HG03045 (cell line): Measurements from ENCODE around the gene PAX2.

Experiments used
- ATAC-seq: cut with Tn5 transposase; IDR thresholded peaks from one replicate; pipeline ENCODE4 v1.9.1; 2021; ENCODE audit warnings: mild to moderate bottlenecking, moderate library complexity; ENCODE audit not compliant: unreplicated experiment

Gene PAX2

DNA sequence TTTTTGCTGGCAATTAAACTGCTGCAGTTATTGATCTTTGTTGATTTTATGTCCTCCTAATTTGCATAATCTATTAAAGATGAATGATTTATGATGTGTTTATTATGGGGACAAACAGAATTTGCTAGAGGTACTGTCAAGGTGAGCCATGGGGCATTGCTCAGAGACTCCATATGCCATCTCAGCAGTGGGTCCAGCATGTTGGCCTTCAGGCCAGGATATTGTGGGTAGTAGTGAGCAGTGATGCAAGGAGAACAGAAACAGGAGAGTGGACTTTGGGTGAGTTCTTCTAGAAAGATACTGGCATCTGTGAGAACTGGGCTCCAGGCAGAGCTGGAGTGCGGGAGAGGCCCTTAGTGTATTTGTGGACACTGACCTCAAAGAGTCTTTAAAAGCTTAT lies 65.9 kb downstream of the PAX2 start:
- ATAC-seq: no peak

DNA sequence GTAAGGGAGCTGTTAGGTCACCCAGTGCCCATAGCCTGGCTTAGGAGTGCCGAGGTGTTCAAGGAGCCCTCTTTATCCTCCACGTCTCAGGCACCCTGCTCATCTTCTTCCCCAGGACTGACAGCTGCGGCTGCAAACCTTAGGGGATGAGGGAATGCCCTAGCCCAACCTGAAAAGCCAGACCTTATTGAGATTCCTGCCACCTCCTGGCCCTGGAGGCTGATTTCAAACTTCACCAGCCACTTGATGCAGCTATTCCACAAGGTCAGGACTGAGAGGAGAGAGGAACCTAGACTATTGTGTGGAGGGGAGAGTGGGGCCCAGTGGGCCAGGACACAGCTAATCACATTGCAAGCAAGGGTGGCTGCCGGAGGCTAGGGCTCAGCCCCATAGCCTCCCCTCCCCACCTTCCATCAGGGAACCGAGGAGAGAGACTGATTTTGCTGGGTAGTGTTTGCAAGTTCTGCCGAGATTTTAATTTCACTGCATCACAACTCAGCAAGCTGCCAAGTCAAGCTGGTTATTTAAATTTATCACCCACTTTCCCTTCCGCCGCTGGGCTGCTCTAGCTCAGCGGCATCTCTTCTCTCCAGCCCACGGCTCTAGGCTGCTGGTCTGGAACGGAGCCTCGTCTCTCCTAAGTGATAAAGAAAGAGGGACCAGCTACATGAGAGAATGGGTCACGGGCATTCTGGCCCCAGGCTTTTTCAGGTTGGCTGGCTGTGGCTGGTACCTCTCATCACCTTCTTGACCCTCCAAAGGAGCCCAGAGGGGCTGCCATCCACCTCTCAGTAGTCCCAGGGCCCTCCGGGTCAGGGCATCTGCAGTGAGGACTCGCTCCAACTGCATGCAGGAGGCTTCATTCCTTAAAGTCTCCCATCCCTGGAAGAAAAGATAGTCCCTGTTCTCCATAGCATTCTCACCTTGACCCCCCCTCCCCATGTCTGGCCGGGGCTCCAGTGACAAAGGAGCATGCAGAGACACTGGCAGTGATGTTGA lies 66.7 kb downstream of the PAX2 start:
- ATAC-seq: no peak

DNA sequence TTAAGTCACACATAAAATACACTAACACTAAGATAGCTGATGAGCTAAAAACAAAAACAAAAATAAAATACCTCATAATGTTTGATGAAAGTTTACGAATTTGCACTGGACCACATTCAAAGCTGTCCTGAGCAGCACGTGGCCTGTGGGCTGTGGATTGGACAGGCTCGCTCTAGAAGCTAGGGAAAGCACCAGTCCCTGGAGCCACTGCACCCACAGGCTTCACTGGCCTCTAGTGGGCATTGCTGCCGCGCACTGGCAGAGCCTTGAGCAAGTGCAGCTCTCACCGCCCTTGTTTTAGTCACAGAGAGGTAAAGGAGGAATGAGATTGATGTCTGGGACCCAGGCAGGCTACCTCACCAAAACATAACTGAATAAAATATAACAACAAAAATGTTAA lies 67.6 kb downstream of the PAX2 start:
- no peak for ATAC-seq

DNA sequence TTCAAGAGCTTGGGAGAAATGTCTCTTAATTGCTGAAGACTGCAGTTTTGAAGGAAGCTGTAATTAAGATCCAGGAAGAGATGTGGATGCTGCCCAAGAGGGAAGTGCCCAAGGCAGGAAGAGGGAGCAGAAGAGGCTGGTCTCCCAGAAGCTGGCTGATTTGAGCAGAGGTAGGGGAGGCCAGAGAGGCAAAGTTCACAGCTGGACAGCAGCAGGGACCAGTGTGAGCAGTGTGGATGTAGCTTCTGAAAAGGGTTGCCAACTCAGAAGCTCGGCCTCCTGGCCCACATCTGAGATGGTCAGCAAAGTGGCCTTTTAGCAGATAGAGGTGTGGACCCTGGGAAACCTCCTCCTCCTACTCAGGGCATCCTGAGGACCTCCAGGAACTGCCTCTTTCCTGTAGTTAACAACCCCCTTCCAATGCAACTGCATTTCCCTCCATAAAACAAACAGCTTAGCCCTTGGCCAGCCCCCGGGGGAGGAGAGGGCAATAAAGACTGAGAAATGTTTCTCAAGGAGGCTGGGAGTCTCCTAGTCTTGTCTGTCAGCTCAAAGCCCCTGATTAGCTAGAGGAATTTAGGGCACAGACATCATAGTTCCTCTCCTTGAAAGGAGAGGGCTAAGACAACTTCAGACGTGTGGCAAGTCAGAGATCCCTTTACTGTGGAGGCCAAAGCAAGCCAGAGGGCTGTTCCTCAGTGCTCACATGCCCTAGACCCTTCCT lies 69.5 kb downstream of the PAX2 start:
- ATAC-seq: no peak

DNA sequence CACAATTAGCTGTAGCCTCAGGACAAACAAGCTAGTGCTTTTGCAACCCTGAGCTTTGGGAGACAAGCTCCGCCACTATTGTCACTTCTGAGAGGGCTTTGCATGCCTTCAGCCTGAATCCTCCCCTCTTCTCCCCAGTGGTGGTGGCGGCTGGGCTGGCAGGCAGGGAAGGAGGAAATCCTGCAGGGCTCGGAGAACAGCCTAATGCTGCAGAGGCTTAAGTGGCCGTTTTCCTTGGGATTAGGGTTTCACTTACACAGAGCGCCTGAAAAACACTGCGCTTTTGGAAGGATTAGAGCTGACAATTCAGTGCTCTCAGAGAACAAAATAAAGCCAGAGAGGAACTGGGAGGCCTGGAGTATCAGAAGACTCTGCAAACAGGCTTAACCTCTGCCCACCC lies 71.3 kb downstream of the PAX2 start:
- ATAC-seq: no peak

DNA sequence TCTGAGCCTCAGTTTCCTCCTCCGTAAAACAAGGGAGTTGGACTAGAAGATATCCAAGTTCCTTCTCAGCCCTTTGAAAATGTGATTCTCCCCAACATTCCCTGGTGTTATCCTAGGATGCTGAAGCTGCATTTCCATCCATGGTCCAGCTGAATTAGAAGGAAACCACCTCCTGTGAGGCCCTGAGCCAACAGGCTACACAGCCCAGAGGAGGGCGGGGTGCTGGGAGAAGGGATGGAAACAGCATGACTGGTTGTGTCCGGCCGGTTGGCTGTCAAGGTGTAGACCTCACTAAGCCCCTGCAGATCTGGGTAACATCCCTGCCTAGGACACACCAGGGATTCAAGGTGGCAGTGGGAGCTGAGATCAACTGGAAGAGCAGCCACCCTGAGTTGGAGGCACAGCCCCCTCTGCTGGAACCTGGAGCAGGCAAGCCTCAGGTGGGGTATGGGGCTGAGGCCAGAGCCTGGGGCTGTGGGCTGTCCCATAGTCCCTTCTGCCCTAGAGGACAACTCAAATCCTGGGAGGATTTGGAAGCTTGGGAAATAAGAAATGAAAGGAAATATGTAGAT lies 72.0 kb downstream of the PAX2 start:
- no peak for ATAC-seq

DNA sequence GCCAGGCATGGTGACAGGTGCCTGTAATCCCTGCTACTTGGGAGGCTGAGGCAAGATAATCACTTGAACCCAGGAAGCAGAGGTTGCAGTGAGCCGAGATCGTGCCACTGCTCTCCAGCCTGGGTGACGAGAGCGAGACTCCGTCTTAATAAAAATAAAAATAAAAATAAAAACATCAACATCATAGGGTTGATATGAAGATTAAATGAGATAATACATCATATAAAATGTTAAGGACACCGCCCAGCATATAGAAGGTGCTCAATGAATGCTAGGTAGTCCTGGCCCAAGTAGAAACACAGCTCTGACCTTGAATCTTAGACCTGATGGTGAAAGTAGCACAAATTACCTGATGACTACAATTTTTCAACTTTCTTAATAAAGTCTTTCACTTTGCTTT lies 74.0 kb downstream of the PAX2 start:
- no peak for ATAC-seq

DNA sequence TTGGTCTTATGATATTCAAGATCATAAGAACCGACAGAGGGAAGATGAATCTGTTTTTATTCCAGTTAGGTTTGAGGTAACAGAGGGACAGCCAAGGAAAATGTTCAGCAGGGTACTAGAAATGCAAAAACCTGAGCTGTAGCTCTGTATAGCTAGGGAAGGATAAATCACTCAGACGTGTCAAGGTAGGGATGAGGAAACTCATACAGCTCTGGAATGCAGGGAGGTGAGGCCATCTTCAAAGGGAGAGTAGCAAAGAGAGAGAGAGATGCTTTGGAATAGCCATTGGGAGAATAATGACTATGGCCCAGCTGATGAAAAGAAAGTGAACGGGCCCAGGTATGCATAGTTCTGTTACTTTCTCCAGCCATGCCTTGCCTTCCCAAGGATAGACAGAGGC lies 77.8 kb downstream of the PAX2 start:
- ATAC-seq: no peak

DNA sequence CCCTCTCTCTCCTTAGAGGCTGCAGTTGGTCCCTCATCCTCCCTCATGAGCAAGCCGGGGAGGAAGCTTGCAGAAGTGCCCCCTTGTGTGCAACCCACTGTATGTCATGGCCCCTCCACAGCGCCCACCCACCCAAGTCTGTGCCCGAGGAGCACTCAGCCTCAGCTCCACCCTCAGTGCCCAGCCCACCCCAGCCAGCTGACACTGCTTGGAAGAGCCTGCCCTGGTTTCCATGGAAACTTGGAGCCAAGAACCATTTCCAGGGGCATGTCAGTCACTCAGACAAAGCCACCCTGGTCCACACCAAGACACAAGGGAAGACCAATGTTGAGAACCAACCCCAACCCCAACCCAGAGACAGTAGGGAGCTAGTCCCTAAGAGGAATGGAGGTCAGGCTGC lies 79.5 kb downstream of the PAX2 start:
- ATAC-seq: no peak

DNA sequence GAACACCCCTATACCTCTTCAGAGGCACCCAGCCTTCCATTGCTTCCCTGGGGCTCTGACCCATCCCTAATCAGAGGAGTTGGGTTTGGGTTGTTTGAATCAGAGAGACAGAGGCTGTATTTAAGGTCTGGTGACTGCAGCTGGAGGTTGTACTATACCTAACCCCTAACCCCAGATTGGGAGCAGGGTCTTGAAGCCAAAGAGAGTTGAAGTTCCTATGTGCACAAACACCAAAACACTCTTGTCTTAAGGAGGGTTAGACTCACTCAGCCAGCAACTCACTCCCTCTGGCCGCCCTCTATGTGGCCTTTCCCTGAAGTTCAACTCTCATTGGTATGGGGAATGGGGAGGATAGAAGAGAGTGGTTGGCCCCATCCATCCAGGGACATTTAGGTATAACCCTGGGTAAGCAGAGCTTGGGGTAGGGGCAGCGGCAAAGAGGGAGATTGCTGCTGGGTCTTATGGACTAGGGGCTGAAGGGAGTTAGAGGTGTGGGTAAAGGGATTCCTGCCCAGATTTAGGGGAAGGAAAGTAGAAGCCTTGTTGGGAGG lies 80.0 kb downstream of the PAX2 start:
- no peak for ATAC-seq

DNA sequence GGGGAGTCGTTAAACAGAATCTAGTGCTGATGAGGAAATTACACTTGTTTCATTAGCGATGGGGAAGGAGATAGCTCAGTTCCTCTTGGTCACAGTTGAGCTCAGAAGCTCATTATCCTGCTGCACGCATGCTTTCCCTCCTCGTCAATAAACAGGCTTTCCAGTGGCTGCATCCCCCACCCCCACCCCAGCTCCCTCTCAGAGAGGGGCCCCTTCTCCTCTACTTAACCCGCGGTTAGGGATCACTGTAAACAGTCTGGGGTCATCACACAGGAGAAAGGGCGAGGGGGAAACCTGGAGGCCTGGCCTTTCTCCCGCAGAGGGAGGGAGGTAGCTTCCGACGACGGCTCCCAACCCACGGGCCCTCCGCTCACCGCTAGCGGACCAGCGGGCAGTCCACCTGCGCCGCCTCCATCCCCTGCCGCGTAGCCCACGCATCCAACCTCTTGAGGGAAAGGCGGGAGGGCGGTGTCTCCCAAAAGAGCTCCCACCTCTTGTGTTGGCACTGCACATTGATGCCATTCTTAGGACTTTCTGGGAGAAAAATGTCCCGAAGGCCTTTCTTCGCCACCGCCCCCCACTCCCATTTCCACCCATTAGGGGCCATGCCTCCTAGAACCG lies 80.8 kb downstream of the PAX2 start:
- no peak for ATAC-seq

DNA sequence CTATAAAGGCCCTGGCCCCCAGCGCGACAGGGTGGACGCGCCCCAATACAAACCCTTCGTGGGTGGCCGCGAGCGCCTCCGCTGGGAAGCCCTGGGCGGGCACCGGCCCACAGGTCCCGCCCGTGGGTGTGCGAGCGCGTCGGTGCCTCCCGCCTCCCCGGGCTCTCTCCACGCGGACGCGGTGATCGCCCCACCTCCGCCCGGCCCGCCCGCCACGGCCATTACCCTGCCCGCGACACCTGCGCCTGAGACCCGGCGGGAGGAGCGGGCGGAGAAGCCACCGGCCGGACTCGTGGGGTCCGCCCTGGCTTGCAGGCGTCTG lies 81.2 kb downstream of the PAX2 start:
- no peak for ATAC-seq

DNA sequence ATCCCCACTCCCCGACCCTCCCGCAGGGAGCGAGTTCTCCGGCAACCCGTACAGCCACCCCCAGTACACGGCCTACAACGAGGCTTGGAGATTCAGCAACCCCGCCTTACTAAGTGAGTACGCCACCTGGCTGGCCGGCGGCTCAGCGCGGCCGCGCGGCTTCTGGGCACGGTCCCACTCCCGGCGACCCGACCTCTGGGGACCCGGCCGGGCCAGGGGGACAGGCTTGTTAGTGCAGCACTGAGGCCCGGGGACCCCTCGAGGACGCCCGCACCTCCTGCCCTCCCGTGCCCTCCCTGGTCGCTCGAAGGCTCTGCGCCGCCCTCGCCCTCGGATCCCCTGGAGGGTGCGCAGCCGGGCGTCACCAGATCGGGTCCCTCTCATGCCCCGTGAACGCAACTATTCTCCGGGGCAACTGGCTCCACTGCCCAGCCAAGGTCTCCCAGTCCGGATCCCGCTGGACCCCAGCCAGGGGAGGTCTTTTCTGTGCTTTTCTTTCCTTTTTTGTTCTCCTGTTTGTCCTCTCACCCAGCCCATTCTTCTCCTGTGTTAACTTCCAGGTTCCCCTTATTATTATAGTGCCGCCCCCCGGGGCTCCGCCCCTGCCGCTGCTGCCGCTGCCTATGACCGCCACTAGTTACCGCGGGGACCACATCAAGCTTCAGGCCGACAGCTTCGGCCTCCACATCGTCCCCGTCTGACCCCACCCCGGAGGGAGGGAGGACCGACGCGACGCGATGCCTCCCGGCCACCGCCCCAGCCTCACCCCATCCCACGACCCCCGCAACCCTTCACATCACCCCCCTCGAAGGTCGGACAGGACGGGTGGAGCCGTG lies 81.8 kb downstream of the PAX2 start:
- no peak for ATAC-seq

DNA sequence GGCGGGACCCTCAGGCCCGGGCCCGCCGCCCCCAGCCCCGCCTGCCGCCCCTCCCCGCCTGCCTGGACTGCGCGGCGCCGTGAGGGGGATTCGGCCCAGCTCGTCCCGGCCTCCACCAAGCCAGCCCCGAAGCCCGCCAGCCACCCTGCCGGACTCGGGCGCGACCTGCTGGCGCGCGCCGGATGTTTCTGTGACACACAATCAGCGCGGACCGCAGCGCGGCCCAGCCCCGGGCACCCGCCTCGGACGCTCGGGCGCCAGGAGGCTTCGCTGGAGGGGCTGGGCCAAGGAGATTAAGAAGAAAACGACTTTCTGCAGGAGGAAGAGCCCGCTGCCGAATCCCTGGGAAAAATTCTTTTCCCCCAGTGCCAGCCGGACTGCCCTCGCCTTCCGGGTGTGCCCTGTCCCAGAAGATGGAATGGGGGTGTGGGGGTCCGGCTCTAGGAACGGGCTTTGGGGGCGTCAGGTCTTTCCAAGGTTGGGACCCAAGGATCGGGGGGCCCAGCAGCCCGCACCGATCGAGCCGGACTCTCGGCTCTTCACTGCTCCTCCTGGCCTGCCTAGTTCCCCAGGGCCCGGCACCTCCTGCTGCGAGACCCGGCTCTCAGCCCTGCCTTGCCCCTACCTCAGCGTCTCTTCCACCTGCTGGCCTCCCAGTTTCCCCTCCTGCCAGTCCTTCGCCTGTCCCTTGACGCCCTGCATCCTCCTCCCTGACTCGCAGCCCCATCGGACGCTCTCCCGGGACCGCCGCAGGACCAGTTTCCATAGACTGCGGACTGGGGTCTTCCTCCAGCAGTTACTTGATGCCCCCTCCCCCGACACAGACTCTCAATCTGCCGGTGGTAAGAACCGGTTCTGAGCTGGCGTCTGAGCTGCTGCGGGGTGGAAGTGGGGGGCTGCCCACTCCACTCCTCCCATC lies 82.7 kb downstream of the PAX2 start:
- ATAC-seq: no peak

DNA sequence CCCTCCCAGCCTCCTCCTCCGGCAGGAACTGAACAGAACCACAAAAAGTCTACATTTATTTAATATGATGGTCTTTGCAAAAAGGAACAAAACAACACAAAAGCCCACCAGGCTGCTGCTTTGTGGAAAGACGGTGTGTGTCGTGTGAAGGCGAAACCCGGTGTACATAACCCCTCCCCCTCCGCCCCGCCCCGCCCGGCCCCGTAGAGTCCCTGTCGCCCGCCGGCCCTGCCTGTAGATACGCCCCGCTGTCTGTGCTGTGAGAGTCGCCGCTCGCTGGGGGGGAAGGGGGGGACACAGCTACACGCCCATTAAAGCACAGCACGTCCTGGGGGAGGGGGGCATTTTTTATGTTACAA lies 83.3 kb downstream of the PAX2 start:
- no peak for ATAC-seq

DNA sequence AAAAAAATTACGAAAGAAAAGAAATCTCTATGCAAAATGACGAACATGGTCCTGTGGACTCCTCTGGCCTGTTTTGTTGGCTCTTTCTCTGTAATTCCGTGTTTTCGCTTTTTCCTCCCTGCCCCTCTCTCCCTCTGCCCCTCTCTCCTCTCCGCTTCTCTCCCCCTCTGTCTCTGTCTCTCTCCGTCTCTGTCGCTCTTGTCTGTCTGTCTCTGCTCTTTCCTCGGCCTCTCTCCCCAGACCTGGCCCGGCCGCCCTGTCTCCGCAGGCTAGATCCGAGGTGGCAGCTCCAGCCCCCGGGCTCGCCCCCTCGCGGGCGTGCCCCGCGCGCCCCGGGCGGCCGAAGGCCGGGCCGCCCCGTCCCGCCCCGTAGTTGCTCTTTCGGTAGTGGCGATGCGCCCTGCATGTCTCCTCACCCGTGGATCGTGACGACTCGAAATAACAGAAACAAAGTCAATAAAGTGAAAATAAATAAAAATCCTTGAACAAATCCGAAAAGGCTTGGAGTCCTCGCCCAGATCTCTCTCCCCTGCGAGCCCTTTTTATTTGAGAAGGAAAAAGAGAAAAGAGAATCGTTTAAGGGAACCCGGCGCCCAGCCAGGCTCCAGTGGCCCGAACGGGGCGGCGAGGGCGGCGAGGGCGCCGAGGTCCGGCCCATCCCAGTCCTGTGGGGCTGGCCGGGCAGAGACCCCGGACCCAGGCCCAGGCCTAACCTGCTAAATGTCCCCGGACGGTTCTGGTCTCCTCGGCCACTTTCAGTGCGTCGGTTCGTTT lies 83.9 kb downstream of the PAX2 start:
- no peak for ATAC-seq

DNA sequence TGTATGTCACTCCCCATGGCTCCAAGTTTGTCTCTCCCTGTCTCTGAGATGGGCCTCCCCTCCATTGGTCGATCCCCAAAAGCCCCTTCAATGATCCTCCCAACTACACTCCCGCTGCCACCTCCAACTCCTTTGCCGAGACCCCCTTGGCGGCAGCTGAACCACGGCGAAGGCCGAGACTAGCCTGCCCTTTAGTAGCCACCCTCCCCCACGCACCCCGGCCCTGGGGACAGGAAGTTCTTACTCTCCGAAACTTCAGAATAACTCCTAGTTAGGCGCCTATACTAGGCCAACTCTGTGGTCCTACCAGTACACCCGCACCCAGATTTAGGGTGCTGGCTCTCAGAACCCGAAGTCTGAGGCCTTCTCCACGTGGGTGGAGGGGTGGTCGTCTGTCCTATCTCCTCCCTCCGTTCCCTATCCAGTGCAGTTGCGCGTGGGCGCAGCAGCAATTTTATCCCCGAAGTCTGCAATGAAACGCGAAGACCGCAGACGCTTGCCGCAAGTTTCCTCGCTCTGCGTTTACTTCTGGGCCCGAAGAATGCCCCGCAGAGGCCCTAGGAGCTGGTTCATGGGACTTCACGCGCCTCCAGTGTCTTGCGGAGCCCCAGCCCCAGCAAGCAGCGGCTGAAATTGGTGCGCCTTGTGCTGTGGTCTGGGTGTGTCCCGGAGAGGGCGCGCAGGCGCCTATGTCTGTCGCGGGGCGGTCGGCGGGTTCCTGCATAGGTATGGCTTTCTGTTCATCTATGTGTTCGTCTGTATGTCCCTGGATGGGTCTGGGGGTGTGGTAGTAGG lies 84.7 kb downstream of the PAX2 start:
- ATAC-seq: no peak

DNA sequence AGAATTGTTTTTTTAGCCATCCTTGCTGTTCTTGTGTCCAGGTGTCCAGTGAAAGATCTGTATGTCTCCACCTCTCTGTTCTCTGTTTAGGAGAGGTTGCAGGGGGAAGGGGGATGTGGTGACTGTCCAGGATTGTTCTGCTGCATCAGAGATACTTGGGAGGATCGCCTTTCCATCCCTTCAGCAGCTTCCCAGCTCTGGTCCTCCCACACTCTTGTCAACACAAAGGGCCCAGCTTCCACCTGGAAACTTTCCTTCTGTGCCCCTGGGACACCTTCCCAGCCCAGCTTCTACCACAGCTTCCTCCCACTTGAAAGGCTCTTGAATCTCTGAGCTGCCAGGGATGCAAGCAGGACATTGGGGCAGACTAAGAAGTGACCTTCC lies 85.3 kb downstream of the PAX2 start:
- ATAC-seq: no peak
